ENCODE data around the gene MAP7D2. TPM values are rescaled to one million over a fixed set of nuclear protein-coding genes. Genes with fewer than 3 reads are reported as not detected.

MAP7D2 gene
- total and polyA plus RNA-seq, 4 donors = 0.37 to 0.75 (median 0.57) TPM

DNA sequence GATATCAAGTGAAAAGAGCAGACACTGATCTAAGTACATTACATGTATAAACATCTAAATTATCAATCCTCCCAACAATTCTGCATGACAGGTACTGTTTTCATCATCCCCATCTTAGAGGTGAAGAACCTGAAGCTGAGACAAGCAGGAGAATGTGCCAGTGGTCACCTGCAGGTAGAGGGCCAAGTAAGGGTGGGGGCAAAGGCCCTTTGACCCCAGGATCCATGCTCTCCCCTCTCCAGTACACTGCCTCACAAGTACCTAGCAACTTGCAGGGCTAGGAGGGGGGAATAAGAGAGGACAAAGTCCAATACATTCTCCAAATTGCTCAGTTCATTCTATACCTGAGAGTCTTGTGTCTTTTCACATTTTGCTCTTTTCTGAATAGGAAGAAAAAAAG is 8.3 kb upstream of the MAP7D2 start:
- TF ChIP-seq, protein P1, sequence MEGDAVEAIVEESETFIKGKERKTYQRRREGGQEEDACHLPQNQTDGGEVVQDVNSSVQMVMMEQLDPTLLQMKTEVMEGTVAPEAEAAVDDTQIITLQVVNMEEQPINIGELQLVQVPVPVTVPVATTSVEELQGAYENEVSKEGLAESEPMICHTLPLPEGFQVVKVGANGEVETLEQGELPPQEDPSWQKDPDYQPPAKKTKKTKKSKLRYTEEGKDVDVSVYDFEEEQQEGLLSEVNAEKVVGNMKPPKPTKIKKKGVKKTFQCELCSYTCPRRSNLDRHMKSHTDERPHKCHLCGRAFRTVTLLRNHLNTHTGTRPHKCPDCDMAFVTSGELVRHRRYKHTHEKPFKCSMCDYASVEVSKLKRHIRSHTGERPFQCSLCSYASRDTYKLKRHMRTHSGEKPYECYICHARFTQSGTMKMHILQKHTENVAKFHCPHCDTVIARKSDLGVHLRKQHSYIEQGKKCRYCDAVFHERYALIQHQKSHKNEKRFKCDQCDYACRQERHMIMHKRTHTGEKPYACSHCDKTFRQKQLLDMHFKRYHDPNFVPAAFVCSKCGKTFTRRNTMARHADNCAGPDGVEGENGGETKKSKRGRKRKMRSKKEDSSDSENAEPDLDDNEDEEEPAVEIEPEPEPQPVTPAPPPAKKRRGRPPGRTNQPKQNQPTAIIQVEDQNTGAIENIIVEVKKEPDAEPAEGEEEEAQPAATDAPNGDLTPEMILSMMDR (IDR thresholded peaks at IDR 0.05; ENCODE audit: control extremely low read depth, extremely low read depth) = no peak
- no peaks in the 10 kb centered on the region for H3K4me1 ChIP-seq (ENCODE audit: control insufficient read depth in 5 of 5, insufficient read depth in 5 of 5, low read length in 5 of 5)
- H3K9ac ChIP-seq (ENCODE audit: insufficient read depth in 1 of 2, low read length in 2 of 2) = no peak overlapping the region
- DNase-seq = no peak
- peaks cover 0 to 8% (median 3%) of the 10 kb centered on the region in 4 donors for H3K36me3 ChIP-seq (ENCODE audit: control insufficient read depth in 4 of 4, insufficient read depth in 4 of 4, low read length in 4 of 4)
- H3K9me3 ChIP-seq (ENCODE audit: control insufficient read depth in 4 of 4, insufficient read depth in 3 of 4, low read length in 3 of 4) = no peaks in the 10 kb centered on the region
- H3K27ac ChIP-seq (ENCODE audit: low read depth in 1 of 2, low read length in 1 of 2) = no peak overlapping the region
- H3K4me3 ChIP-seq = no peak overlapping the region
- peaks cover 0 to 10% (median 0%) of the 10 kb centered on the region in 3 donors for H3K27me3 ChIP-seq (ENCODE audit: control insufficient read depth in 3 of 3, insufficient read depth in 3 of 3, low read length in 2 of 3)
- no peak for ATAC-seq (ENCODE audit: insufficient read depth, low FRiP score)

DNA sequence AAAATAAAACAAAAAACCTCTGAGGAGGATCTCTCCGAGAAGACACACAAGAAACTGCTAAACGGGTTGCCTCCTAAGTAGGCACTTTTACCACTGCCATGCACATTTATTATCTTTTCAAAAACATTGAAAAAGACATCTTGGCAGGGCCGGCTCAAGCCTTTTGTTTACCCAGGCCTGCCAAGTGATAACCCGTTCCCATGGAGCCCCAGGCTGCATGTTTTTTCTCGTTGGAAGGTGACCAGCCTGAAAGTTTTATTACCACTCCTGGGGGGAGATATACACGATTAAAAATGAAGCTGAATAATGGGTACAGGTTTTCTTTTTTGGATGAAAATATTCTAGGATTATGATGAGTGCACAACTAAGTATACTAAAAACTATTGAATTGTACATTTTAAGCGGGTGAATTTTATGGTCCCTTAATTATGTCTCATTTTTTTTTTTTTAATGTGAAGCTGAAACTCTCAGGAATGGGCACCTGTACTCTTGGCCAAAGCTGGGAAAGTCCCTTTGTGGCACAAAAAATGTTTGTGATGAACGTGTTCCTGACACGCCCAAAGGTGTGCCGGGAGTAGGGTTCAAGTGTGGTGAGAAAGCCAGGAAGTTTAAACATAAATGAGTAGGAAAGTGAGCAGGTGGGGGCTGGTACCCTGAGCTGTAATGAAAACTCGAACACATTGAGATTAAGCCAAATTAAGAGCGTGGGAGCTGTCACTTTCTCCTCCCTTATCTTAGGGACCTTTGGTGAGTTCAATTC is 1.5 kb upstream of the MAP7D2 start:
- peaks cover 0 to 10% (median 0%) of the 10 kb centered on the region in 4 donors for H3K9me3 ChIP-seq (ENCODE audit: control insufficient read depth in 4 of 4, insufficient read depth in 3 of 4, low read length in 3 of 4)
- 49 to 71% methylated on average over 11 to 12 of the region's 12 CpGs for WGBS, 2 donors
- peak in 1 of 3 donors; percentile 12 for DNase-seq
- H3K4me3 ChIP-seq = no peak overlapping the region
- peaks cover 0 to 4% (median 0%) of the 10 kb centered on the region in 5 donors for H3K4me1 ChIP-seq (ENCODE audit: control insufficient read depth in 5 of 5, insufficient read depth in 5 of 5, low read length in 5 of 5)
- H3K27me3 ChIP-seq (ENCODE audit: control insufficient read depth in 3 of 3, insufficient read depth in 3 of 3, low read length in 2 of 3) = peaks cover 0 to 60% (median 44%) of the 10 kb centered on the region in 3 donors
- ATAC-seq (ENCODE audit: insufficient read depth, low FRiP score) = no peak
- no peak overlapping the region for H3K27ac ChIP-seq (ENCODE audit: low read depth in 1 of 2, low read length in 1 of 2)
- H3K9ac ChIP-seq (ENCODE audit: insufficient read depth in 1 of 2, low read length in 2 of 2) = no peak overlapping the region
- no peaks in the 10 kb centered on the region for H3K36me3 ChIP-seq (ENCODE audit: control insufficient read depth in 4 of 4, insufficient read depth in 4 of 4, low read length in 4 of 4)
- TF ChIP-seq, protein P1 (IDR thresholded peaks at IDR 0.05; ENCODE audit: control extremely low read depth, extremely low read depth) = no peak

DNA sequence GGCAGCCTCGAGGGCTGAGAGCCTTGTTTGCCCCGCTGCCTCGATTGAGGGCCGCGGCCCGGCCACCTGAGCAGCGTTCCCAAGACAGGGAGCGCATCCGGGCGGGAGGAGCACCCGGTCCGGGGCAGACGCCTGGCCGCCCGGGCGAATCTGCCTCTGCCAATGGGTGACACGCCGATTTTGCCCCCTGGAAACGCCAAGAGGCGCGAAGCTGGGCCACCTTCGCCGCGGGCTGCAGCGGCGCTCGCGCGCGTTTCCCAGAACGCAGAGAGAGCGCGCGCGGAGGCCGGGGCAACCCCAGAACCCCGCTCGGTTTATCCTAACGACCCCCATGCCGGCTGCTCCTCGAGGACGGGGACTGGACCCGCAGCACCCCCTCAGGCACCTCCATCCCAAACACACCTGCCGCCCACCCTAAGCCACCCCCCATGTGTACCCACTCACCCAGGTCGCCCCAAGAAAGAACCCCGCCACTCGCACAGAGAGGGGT is 575 bp downstream of the MAP7D2 start:
- no peaks in the 10 kb centered on the region for H3K36me3 ChIP-seq (ENCODE audit: control insufficient read depth in 4 of 4, insufficient read depth in 4 of 4, low read length in 4 of 4)
- peaks cover 3 to 63% (median 51%) of the 10 kb centered on the region in 3 donors for H3K27me3 ChIP-seq (ENCODE audit: control insufficient read depth in 3 of 3, insufficient read depth in 3 of 3, low read length in 2 of 3)
- TF ChIP-seq, protein P1 (IDR thresholded peaks at IDR 0.05; ENCODE audit: control extremely low read depth, extremely low read depth) = no peak
- H3K9ac ChIP-seq (ENCODE audit: insufficient read depth in 1 of 2, low read length in 2 of 2) = no peak overlapping the region
- no peak for ATAC-seq (ENCODE audit: insufficient read depth, low FRiP score)
- H3K4me3 ChIP-seq = no peak overlapping the region
- no peak overlapping the region for H3K27ac ChIP-seq (ENCODE audit: low read depth in 1 of 2, low read length in 1 of 2)
- 7 to 33% methylated on average over 31 to 47 of the region's 47 CpGs for WGBS, 2 donors
- DNase-seq = no peak
- H3K4me1 ChIP-seq (ENCODE audit: control insufficient read depth in 5 of 5, insufficient read depth in 5 of 5, low read length in 5 of 5) = peaks cover 0 to 4% (median 0%) of the 10 kb centered on the region in 5 donors
- H3K9me3 ChIP-seq (ENCODE audit: control insufficient read depth in 4 of 4, insufficient read depth in 3 of 4, low read length in 3 of 4) = peaks cover 0 to 10% (median 0%) of the 10 kb centered on the region in 4 donors

All from lung (tissue), 12 donors.